RWPE2 (cell line): ENCODE measurements around the gene MRFAP1.

Source experiments
- ATAC-seq: fragments of 200-7000 bp; cut with Tn5 transposase; 3 replicates; pipeline ENCODE4 v1.9.1; 2021; ENCODE audit warnings: low read depth
- DNase-seq: peaks from one replicate; pipeline ENCODE4 v3.0.0-alpha.2; 2020; ENCODE audit warnings: low spot score
- H3K27ac ChIP-seq: fragments of 450-650 bp; 2 replicates; pipeline ENCODE4 v1.5.1; 2017; ENCODE audit warnings: mild to moderate bottlenecking; ENCODE audit not compliant: poor library complexity, severe bottlenecking
- H3K27me3 ChIP-seq: fragments of 250-450 bp; sonication (Bioruptor Pico); 2 replicates; pipeline ENCODE4 v1.5.1; 2021; ENCODE audit warnings: mild to moderate bottlenecking, moderate library complexity; ENCODE audit not compliant: insufficient read depth, poor library complexity, severe bottlenecking
- H3K36me3 ChIP-seq: fragments of 250-450 bp; sonication (Bioruptor Pico); 2 replicates; pipeline ENCODE4 v1.5.1; 2020; ENCODE audit warnings: low read depth, mild to moderate bottlenecking, moderate library complexity
- H3K4me1 ChIP-seq: fragments of 250-450 bp; sonication (Bioruptor Pico); 2 replicates; pipeline ENCODE4 v1.5.1; 2021; ENCODE audit warnings: mild to moderate bottlenecking, moderate library complexity; ENCODE audit not compliant: insufficient read depth, poor library complexity, severe bottlenecking
- H3K4me3 ChIP-seq: fragments of 250-450 bp; sonication (Bioruptor Pico); 2 replicates; pipeline ENCODE4 v1.5.1; 2021; ENCODE audit warnings: mild to moderate bottlenecking, moderate library complexity; ENCODE audit not compliant: severe bottlenecking
- H3K9me3 ChIP-seq: fragments of 250-450 bp; sonication (Bioruptor Pico); 2 replicates; pipeline ENCODE4 v1.5.1; 2021; ENCODE audit warnings: mild to moderate bottlenecking, moderate library complexity; ENCODE audit not compliant: severe bottlenecking
- TF ChIP-seq, protein P1 (sequence below): fragments of 450-650 bp; IDR thresholded peaks from one replicate; pipeline ENCODE4 v1.5.1; 2017; ENCODE audit warnings: mild to moderate bottlenecking, moderate library complexity; ENCODE audit not compliant: poor library complexity, severe bottlenecking

The MRFAP1 gene

DNA sequence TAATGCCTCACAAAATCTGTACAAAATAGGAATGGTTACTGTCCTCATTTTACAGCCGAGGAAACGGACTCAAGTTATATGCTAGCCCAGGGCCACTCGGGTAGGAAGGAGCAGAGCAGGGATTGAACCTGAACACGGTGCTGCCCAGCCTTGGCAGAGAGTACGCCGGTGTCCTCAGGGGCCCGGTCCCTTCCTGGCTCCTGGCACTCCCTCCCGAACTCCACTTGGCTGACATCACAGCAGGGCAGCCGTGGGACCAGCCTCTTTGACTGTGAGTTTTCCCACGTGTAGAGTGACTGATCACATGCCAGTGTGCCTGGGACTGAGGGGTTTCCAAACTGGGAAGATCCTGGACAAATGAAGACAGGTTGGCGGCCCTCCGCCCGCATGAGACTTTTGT lies 41.8 kb upstream of the MRFAP1 start:
- TF ChIP-seq, protein P1, sequence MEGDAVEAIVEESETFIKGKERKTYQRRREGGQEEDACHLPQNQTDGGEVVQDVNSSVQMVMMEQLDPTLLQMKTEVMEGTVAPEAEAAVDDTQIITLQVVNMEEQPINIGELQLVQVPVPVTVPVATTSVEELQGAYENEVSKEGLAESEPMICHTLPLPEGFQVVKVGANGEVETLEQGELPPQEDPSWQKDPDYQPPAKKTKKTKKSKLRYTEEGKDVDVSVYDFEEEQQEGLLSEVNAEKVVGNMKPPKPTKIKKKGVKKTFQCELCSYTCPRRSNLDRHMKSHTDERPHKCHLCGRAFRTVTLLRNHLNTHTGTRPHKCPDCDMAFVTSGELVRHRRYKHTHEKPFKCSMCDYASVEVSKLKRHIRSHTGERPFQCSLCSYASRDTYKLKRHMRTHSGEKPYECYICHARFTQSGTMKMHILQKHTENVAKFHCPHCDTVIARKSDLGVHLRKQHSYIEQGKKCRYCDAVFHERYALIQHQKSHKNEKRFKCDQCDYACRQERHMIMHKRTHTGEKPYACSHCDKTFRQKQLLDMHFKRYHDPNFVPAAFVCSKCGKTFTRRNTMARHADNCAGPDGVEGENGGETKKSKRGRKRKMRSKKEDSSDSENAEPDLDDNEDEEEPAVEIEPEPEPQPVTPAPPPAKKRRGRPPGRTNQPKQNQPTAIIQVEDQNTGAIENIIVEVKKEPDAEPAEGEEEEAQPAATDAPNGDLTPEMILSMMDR = no peak
- ATAC-seq (no peak), DNase-seq (no peak)
- no peaks in the 10 kb centered on the region for H3K4me1 ChIP-seq
- no peaks in the 10 kb centered on the region for H3K36me3 ChIP-seq
- no peak overlapping the region for H3K4me3 ChIP-seq
- no peak overlapping the region for H3K27ac ChIP-seq
- no peaks in the 10 kb centered on the region for H3K9me3 ChIP-seq
- H3K27me3 ChIP-seq = no peaks in the 10 kb centered on the region

DNA sequence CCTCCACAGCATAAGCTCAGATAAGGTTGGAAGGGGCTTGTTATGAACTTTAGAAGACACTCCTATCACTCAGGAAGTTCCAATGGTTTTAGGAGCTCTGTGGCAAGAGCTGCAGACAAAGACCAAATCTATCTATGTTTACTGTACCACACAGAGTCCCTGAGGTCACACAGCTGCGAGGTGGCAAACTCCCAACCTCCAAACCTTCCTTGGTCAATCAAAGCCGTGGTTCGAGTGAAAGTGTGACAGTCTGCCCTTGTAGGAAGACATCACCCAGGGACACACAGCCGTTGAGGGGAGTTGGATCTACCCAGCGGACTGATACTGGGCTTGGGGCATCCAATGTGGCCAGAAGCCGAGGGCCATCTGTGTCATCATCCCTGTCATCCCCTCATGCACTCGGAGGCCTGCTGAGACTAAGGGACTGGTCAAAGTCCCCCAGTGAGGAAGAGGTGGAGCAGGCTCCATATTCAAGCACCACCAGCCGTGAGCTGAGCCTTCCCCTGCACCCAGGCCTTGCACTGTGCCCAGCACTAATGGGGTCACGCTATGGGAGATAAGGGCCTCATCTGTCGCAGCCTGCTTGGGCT lies 38.7 kb upstream of the MRFAP1 start:
- no peak overlapping the region for H3K4me3 ChIP-seq
- TF ChIP-seq, protein P1 = no peak
- ATAC-seq (no peak), DNase-seq (no peak)
- H3K36me3 ChIP-seq = no peaks in the 10 kb centered on the region
- H3K4me1 ChIP-seq = no peaks in the 10 kb centered on the region
- H3K9me3 ChIP-seq = no peaks in the 10 kb centered on the region
- no peak overlapping the region for H3K27ac ChIP-seq
- H3K27me3 ChIP-seq = no peaks in the 10 kb centered on the region

DNA sequence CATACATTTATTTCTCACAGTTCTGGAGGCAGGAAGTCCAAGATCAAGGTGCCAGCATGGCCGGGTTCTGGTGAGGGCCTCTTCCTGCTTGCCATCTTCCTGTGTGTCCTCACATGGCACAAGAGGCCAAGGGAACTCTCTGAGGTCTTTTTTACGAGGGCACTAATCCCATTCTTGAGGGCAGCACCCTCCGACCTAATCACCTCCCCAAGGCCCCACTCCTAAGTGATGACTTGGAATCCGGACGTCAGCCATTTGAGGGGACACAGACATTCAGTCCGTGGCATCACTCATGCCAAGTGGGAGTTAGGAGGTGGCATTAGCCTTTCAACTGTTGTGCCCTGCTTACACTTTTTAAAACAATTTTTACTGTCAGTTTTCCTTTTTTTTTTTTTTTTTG lies 38.2 kb upstream of the MRFAP1 start:
- DNase-seq = no peak
- ATAC-seq = no peak
- TF ChIP-seq, protein P1 = no peak
- no peaks in the 10 kb centered on the region for H3K36me3 ChIP-seq
- H3K9me3 ChIP-seq = no peaks in the 10 kb centered on the region
- H3K27me3 ChIP-seq = no peaks in the 10 kb centered on the region
- H3K4me3 ChIP-seq = no peak overlapping the region
- no peaks in the 10 kb centered on the region for H3K4me1 ChIP-seq
- no peak overlapping the region for H3K27ac ChIP-seq

DNA sequence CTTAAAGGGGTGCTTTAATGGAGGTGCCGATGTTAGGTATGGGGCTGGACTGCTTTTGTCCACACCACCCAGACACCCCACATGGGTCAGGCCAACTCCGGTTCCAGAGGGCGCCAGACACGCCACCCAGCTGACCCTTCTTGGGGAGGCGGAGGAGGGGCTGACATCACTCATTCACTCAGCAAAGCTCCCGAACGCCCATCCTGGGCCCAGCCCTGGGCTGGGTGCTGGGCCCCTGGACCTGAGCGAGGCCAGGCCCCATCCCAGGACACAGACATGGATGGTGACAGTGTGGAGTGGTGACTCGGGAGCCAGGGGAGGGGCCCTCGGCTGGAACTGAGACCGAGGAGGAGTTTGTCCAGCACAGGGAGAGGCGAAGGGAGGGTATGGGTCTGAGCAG lies 37.4 kb upstream of the MRFAP1 start:
- TF ChIP-seq, protein P1 = no peak
- ATAC-seq (no peak), DNase-seq (no peak)
- Histone ChIP-seq H3K36me3 (no peaks in the 10 kb centered on the region), H3K27me3 (no peaks in the 10 kb centered on the region), H3K27ac (no peak overlapping the region), H3K4me1 (no peaks in the 10 kb centered on the region), H3K9me3 (no peaks in the 10 kb centered on the region), H3K4me3 (no peak overlapping the region)

DNA sequence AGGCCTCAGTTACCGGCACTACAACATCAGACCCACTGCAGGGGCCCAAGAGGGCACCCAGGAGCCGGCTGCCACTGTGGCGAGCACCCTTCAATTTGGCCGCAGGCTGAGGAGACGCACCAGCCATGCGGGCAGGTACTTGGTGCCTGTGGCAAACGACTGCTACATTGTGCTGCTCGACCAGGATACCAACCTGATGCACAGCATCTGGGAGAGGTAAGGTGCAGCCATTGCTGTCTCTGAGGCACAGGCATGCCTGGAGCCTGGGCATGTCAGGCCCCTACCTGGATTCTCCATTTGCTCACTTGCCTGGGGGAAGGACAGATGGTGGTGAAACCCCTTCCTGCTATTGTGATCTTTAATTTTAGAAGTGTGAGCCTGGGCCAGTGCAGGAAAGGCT lies 35.4 kb upstream of the MRFAP1 start:
- H3K27me3 ChIP-seq = no peaks in the 10 kb centered on the region
- no peaks in the 10 kb centered on the region for H3K4me1 ChIP-seq
- ATAC-seq (no peak), DNase-seq (no peak)
- no peak overlapping the region for H3K27ac ChIP-seq
- TF ChIP-seq, protein P1 = no peak
- H3K36me3 ChIP-seq = no peaks in the 10 kb centered on the region
- no peak overlapping the region for H3K4me3 ChIP-seq
- no peaks in the 10 kb centered on the region for H3K9me3 ChIP-seq
